Kidney capillary endothelial cell (primary cell): ENCODE data around the gene DENND10.
A peak's percentile ranks its signal among the peaks of the same experiment; 100 is the strongest.
"Not testable (repeated sequence)": the region's sequence is repeated elsewhere in the genome, so short reads cannot be mapped to it uniquely, and the experiment has no call there.

Source experiments
- DNase-seq: peaks from one replicate; pipeline ENCODE4 v3.0.0-alpha.2; 2018; ENCODE audit warnings: low spot score

The DENND10 gene

DNA sequence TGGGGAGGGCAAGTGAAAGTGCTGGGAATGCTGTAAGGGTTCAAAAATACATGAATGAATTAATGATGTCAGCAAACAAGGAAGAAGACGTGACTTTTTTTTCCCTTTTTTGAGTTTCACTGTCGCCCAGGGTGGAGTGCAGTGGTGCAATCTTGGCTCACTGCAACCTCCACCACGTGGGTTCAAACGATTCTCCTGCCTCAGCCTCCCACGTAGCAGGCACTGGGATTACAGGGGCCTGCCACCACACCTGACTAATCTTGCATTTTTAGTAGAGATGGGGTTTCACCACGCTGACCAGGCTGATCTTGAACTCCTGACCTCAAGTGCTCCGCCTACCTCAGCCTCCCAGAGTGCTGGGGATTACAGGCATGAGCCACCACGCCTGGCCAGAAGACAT is 30.0 kb downstream of the DENND10 start:
- no peak for DNase-seq

DNA sequence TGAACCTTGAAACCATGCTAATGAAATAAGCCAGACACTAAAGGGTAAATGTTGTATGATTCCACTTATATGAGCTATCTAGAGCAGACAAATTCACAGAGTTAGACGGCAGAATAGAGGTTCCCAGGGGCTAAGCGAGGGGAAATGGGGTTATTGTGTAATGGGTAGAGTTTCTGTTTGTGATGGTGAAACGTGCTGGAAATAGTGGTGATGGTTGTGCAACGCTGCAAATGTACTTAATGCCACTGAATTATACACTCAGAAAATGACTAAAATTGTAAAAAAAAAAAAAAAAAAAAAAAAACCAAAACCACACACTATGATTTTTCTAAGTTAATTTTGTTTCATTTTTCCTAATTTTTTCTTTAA is 31.6 kb downstream of the DENND10 start:
- no peak for DNase-seq

DNA sequence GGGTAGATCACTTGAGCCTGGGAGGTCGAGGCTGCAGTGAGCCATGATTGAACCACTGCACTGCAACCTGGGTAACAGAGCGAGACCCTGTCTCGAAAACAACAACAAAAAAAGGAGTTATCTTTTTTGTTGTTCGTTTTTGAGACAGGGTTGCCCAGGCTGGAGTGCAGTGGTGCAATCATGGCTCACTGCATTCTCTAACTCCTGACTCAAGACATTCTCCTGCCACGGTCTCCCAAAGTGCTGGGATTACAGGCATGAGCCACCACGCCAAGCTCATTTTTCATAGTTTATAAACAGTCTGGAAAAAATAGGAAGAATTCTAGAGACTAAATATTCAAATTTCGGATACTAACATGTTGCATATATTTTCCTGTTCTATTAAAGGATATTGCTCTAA is 32.2 kb downstream of the DENND10 start:
- DNase-seq = no peak

DNA sequence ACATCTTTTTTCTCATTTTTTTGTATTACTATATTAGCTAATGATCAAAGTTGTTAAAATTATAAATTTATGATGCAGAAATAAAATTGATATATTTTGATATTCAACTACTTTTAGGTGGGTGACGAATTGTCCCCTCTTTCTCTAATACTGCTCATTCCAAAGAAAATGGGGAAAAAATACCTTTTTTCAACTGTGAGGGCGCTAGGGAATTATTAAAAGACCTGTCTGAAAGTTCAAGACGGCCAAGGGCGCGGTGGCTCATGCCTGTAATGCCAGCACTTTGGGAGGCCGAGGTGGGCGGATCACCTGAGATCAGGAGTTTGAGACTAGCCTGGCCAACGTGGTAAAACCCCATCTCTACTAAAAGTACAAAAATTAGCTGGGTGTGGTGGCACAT is 34.0 kb downstream of the DENND10 start:
- not testable (repeated sequence) for DNase-seq

DNA sequence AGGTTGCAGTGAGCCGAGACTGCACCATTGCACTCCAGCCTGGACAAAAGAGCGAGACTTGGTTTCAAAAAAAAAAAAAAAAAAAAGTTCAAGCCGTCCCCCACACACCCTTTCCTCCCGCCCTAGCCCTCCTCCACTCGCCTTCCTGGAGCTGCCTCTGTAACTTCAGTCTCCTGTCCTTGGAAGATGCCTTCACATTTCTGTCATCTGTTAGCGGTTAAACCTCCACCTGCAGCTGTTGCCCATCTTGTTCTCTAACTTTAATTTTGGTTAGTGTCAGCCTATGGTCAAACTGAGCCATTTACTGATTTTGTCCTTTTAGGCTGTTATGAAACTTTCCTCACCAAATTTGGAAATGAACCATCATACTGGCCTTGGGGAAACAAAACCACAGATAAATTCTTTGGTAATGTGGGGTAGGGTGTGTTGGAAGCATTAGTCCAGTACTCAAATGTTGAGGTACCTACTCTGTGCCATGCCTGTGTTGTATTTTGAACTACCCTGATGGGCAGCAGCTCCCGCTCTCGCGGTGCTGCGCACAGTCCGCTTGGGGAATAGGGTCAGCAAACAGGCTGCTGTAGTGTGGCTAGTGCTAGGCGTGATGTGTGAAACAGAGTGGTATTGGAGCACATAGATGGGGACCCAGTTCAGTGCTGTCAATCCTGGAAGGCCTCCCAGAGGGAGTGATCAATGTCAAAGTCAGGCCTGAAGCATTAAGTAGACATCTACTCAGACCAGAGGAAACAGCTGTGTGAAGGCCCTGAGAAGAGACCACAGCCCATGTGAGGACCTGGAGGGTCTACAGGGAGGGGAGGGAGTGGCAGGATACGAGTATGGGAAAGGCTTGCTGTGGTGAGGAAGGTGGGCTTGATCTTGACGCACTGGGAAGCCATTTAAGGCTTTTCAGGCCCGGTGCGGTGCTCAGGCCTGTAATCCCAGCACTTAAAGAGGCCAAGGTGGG is 34.7 kb downstream of the DENND10 start:
- DNase-seq = no peak

DNA sequence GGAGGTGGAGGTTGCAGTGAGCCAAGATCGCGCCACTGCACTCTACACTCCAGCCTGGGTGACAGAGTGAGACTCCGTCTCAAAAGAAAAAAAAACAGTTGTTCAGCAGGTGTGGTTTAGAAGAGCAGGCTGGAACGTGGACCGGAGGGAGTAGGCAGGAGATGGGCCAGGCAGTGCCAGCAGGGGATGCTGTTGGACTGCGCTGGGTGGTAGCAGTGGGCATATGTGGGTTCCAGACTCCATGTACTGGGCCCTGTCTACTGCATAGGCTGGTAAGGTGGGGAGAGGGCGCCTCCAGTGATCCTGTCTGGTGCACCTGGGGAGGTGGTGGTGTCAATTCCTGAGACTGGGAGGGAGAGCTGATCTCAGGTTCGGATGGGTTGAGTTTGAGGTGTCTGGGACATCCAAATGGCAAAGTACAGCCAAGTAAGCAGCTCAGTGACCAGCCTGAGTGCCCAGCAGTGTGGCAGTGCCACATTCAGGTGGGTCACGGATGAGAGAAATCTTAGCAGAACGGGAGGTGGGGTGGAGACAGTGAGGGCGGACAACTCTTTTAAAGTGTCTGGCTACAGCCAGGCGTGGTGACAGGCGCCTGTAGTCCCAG is 35.7 kb downstream of the DENND10 start:
- peak; percentile 28 for DNase-seq

DNA sequence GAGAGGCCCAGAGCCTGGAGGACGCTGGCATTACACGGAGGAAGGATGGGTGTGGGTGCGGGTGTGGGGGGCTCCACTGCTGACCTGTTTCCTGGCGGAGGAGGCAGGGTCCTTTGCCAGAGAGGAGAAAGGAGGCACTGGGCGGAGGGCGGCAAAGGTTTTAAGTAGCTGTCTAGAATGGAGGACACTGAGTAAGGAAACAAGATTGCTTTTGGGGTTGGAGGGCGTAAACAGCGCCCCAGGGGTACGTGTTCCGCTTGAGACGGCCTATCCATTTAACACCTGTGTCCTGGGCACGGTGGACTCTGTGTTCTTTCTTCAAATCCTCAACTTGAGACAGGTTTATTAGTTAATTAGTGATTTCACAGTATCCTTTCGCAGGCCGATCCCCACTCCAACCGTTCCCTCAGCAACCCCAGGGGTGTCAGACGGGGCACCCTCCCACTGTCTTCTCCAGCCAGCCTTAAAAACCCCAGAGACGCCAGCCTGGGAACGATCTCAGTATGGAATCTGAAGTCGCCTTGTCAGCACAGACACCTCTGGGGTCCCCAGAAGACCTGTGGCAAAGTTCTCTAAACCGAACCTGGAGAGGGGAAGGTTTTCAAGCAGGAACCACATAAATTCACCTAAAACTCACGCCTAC is 36.8 kb downstream of the DENND10 start:
- no peak for DNase-seq

DNA sequence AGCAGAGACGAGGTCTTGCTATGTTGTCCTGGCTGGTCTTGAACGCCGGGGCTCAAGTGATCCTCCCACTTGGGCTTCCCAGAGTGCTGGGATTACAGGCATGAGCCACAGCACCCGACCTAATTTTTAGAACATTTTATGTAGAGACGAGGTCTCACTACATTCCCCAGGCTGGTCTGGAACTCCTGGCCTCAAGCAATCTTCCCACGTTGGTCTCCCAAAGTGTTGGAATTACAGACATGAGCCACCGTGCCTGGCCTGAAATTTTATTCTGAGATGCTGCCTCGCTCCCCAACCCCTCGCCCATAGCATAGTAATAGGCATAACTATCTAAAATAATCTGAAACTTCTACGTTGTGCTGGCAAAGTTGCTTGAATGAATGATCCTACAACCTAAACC is 39.7 kb downstream of the DENND10 start:
- no peak for DNase-seq

DNA sequence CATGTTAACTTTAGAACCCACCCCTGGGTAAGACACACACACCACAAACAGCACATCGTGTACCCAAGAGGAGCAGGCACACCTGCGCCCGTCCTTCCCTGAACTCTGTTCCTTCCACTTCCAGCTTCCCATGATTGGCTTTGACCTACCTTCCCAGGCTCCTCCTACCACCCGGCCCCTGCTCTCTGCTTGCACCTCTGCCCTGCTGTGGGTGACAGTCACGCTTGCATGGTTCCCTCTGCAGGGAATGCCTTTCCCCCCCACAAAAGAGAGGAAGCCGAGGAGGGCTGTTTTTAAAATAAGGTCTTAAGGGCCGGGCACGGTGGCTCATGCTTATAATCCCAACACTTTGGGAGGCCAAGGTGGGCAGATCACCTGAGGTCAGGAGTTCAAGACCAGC is 45.2 kb downstream of the DENND10 start:
- DNase-seq = no peak

DNA sequence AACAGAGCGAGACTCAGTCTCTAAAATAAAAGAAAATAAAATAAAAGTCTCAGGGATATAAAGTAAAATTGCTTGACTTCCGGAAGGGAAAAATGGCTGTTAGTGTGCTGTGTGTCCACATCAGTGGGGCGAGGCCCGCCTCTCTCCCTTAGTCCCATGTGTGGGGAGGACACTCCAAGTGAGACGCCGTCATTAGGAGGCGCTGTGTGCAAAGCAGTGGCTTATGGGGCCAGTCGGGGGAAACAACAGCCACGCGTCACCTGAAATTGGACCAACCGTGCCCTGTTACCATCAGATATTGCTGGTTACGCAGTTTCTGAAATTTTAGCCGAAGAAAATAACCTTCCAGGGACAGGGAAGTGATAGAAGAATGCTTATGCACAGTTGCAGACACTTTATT is 45.8 kb downstream of the DENND10 start:
- no peak for DNase-seq

DNA sequence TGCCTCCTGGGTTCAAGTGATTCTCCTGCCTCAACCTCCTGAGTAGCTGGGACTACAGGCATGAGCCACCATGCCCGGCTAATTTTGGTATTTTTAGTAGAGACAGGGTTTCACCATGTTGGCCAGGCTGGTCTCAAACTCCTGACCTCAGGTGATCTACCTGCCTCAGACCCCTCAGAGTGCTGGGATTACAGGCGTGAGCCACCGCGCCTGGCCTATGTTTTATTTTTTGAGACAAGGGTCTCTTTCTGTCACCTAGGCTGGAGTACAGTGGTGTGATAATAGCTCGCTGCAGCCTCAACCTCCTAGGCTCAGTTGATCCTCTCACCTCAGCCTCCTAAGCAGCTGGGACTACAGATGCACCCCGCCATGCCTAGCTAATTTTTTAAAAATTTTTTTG is 47.7 kb downstream of the DENND10 start:
- not testable (repeated sequence) for DNase-seq

DNA sequence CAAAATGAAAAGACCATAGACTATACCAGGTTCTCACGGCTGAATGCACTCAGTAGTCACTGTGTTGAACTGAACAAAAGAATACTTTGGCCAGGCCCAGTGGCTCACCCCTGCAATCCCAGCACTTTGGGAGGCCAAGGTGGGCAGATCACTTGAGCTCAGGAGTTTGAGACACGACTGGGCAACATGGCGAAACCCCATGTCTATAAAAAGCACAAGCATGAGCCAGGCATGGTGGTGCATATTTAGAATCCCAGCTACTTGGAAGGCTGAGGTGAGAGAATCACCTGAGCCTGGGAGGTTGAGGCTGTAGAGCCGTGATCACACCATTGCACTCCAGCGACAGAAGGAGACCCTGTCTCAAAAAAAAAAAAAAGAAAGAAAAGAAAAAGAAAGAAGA is 49.1 kb downstream of the DENND10 start:
- no peak for DNase-seq

DNA sequence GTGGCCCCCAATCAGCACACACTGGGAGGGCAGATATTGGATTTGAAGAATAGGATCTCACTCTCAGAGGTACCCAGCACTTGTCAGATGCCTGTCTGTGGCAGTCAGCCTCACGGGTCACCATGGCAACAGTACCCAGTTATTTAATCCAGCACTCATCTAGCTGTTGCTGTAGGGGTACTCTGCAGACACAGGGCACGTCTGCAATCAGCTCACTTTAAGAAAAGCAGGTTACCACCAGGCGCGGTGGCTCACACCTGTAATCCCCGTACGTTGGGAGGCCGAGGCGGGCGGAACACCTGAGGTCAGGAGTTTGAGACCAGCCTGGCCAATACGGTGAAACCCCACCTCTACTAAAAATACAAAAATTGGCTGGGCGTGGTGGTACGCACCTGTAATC is 49.7 kb downstream of the DENND10 start:
- no peak for DNase-seq

DNA sequence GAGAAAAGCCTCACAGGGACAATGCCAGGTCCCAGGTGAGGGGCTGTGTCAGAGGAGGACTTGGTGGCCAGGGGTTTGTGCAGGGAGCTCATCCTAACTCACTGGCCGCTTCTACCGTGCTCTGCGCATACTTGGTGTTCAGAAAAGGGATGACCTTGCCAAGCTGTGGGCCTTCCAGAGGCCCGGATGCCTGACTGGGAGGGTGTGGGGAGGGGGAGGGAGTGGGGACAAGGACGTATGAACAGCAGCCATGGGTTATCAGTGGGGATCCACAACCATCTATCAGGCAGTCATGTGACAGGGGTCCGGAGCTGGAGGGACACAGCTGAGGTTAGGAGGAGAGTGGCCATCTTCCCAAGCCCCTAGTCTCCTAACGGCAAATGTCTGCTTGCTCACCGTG is 55.4 kb downstream of the DENND10 start:
- DNase-seq = no peak

DNA sequence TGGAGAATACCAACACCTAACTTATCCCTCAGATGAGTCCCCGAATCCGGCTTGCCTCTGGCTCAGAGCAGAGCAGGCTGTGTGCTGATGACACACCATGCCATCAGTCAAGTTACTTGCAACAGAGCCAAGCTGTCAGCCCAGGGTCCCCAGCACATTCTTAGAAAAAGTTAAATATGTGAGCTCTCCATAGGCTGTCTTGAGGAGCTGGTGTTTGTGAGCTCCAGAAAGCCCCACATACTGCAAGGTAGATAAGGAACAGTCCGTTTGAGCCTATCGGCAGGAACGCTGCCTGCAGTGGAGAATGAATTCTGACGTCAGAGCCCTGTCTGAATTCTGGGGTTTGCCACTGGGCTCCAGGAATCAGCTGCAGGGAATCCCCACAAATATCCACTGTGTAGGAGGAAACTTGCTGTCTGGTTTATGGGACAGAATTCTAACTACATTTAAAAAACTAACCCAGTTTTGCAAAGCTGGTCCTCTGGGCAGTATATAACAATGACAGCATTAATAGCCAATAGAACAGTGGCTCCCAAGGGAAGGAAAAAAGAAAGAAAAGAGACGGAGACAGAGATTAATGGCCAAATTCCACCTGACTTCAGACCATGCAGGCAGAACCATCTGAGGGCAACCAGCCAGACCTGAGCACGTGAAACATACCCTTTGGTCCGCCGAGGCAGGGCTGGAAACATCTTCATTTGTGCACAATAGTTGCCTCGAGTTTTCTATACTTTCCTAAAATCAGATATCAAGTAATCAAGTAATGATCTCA is 58.0 kb downstream of the DENND10 start:
- DNase-seq = no peak

DNA sequence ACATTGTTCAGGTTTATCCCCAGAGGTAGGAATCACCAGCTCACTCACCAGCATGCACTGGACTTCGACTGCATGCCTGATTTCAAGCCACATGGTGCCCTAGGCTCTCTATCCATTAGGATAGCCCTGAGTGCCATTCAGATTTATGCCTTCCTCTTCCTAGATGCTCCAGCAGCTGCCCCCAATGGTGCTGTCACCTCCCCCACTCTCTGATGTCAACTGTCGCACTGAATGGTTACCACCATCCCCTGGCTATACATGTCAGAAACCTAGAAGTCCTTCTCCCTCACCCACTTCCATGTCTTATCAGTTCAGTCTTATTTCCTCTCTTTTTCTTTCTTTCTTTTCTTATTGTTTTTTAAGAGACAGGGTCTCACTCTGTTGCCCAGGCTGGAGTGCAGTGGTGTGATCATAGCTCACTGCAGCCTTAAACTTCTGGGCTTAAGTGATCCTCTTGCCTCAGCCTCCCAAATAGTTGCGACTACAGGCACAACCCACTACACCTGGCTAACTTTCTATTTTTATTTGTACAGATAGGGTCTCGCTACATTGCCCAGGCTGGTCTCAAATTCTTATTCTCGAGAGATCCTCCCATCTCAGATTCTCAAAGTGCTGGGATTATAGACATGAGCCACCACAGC is 58.7 kb downstream of the DENND10 start:
- DNase-seq = no peak

DNA sequence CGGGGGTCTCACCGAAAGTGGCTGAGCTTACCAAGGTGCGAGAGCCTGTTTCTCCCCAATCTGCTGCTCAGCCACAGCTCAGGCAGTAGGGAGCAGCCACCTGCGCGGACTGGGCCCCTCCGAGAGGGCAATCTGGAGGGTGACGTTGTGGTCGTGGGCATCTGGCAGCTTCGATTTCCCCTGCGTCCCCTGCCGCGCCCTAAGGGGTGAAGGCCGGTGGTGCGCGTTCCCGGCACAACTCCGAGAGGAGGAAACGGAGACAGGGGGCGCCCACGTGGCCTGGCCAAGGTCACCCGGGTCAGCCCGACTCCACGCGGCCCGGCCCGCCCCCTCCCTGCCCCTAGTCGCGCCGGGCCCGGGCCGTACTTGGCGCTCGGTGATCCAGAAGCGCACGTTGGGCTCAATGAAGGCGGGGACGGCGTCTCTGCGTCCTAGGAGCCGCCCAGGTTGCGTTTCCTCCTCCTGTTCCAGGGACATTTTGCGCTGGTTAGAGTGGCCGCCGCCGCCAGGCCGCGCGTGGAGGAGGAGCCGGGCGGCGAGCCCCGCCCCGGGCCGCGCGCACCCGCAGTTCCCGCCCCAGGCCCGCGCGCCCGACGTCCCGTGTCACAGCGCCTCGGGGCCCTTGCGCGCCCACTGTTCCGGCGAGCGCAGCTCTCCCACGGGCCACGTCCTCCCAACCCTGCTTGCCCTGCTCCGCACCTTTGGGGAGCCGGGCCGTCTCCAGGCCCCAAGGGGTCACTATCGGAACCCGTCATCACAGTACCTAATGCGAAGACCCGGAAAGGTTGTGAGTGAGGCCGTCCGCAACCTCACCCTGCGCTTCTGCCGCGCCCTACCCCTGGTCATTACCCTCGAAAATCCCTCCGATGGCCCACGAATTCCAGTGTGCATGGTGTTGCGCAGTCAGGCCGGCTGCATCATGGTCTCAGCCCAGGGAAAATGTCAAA is 61.5 kb downstream of the DENND10 start, which contains the start of gene SFXN4:
TSS of gene SFXN4 (minus strand) at position 544 of the 947 bp plus-strand sequence. CDS start at position 477, 67 bp downstream.
- DNase-seq = peak; percentile 48

DNA sequence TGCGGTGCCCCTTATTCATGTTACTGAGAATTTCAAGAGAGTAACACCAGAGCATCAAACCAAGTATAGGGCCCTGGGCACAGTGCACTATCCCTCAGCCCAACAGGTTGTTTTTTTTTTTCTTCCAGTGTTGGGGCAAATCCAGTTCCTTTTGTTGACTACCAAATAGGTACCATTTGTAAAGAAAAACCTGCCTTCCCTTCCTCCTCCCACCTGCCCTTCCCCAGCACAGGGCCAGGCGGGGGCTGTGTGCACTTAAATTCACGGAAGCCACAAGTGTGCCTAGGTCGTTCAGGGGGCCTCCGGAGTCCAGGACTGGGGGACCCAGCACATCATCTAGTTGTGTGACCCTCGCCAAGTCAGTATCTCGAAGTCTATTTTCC is 62.2 kb downstream of the DENND10 start:
- no peak for DNase-seq

DNA sequence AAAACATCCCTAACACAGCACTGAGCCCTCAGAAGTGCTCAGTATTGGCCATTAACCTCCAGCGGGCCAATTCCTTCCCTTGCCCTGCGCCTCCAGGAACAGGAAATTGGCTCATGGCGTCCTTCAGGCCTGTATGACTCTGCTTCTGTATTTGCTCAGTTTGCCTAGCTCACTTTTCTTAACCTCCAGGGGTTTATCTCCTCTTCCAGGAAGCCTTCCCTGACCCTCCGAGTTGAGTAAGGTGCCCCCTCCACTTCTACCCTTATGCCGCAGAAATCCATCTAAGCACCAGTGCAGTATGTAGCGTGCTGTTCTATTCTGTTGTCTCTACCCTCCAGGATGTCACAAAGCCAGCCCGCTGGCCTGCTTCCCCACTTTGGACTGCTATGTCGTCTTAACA is 62.7 kb downstream of the DENND10 start:
- peak; percentile 55 for DNase-seq

DNA sequence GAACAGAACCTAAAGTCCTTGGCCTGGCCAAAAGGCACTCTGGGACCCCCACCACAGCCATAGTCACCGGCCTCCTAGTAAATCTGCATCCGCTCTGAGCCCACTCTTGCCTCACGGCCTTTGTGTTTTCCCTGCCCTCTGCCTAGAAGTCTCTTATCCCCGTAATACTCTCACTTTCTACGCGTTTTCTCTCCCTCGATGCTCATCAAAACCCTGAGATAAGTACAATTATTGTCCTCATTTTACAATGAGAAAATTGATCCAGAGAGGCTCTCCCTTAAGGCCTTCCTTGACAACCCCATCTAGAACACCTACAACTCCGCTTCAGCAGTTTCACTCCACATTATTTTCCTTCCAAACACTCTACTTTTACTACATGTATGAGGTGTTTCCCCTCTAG is 63.1 kb downstream of the DENND10 start:
- no peak for DNase-seq

DNA sequence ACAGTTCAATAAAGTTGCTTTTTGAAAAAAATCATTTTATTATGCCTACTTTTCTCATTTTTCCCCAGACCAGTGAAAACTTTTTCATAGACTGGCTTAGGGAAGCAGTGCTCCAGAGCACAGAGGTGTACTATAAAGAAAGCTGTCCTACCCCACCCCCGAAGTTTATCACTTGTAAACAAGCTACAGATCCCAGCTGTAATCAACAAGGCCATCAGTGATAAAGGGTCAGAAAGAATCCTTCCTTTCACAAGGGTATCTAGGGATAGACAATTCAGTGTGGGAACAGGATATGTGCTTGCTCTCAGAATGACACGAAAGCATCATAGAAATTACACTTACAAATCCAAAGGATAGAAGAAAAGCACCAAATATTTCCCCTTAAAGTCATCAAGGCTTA is 70.2 kb downstream of the DENND10 start:
- no peak for DNase-seq
